Neural progenitor cell (in vitro differentiated cells): Measurements from ENCODE around the gene SNX5.

Experiments
- EZH2 ChIP-seq: fragments of 200-600 bp; sonication (generic); IDR thresholded peaks from 2 replicates; pipeline ENCODE4 v1.6.1; 2017; ENCODE audit warnings: antibody characterized with exemption, mild to moderate bottlenecking, moderate library complexity
- TF ChIP-seq, protein P1 (sequence below): fragments of 200-600 bp; sonication (generic); IDR thresholded peaks from 2 replicates; pipeline ENCODE4 v1.5.1; 2017; ENCODE audit warnings: antibody characterized with exemption, mild to moderate bottlenecking

DNA sequence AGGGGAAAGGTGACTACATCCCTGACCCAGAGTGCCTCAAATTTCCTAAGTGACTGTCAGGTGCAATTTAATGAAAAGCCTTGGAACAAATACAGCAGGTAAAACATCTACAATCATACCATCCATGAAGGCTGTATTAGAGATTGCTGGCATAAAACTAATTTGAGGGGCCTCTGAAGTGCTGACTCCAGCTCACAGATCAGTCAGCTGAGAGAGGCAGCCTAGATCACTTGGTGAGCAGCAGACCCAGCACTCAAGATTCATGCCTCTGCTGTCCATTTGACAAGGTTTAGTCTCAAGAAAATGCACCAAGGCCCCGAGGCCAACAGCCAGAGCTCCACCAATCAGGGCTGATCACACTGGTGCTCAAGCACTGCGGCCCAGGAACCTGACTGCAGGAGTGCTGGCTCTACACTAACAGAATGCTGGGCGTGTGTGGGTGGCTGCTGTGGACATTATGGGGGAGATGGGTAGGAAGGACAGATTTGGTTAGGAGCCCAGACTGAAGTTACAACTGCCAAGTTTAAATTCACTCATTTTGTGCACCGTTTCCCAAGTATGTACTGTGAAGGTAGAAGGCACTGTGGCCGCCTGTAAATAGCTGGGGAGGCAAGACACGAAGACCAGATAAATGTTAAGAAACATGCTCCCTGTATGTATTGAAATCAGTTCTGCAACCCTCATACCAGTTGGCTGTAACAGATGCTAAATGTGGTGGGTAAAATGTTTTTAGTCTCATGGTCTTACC is 28.2 kb downstream of the SNX5 start:
- TF ChIP-seq, protein P1, sequence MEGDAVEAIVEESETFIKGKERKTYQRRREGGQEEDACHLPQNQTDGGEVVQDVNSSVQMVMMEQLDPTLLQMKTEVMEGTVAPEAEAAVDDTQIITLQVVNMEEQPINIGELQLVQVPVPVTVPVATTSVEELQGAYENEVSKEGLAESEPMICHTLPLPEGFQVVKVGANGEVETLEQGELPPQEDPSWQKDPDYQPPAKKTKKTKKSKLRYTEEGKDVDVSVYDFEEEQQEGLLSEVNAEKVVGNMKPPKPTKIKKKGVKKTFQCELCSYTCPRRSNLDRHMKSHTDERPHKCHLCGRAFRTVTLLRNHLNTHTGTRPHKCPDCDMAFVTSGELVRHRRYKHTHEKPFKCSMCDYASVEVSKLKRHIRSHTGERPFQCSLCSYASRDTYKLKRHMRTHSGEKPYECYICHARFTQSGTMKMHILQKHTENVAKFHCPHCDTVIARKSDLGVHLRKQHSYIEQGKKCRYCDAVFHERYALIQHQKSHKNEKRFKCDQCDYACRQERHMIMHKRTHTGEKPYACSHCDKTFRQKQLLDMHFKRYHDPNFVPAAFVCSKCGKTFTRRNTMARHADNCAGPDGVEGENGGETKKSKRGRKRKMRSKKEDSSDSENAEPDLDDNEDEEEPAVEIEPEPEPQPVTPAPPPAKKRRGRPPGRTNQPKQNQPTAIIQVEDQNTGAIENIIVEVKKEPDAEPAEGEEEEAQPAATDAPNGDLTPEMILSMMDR: no peak
- TF ChIP-seq EZH2: no peak
